DMS79 (cell line): Measurements from ENCODE around the gene LNPEP.

Experiments used
- DNase-seq: peaks from one replicate; lab custom pipeline; 2025; lab: John Stamatoyannopoulos, UW

The LNPEP gene

DNA sequence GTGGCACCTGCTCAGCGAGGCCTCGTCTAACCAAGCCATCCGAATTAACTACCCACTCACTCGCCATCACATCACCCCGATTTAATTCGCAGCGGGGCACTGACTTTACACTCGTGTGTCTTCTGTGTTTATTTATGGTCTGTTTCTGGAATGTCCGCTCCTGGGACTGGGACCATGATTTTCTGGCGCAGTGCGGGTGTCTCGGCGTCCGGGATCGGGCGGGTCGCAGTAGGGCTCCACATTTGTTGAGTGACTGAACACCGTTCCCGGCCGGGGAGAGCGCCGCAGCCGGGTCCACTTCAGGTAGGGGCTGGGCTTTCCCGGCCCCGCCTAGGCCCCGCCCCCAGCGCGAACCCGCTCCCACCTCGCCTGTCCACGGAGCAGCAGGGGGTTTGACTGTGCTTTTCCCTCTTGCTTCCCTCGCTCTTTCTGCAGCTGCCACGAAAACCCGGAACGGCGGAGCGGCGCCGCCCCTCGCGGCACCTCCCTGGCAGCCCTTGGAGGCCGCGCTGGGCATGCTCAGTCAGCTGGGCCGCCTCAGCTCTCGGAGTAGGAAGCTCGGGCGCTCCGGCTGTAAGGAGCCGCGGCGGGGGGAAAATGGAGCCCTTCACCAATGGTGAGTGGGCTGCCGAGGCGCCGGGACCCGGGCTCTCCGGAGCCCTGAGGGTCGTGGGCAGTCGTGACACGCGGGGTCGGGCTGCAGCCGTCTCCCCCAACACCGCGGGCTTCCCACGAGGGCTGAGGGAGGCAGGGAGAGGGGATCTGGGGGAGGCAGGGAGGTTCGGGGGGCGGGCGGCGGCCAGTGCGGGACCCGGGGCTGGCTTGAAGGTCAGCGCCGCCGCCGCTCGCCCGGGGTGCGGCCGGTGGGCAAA lies at the start of gene LNPEP:
Gene LNPEP, plus strand, starts transcription at position 522 of the 872 bp plus-strand sequence. Its CDS starts 76 bp downstream, at position 598.
- peak; percentile 96 for DNase-seq

DNA sequence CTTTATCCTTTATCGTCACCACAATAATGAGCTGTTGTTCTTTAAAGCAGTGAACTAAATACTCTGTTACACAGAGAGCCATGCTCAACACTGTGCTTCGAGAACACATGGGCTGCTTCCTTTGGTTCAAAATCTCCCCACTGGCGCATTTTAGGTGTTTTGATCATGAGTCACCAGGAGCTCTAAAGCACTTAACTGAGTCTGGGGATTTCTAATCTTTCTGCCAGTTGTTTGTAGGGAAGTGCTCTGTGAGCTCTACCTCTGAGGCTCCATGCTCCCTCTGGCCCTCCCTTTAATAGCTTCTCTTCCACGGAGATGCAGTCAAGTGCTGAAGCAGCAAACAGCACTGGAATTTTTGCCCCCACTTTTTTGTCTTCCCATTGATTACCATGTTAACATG lies 42.5 kb upstream of the LNPEP start:
- no peak for DNase-seq

GRCh38 chr5:96896276-96896675 lies 39.6 kb upstream of the LNPEP start:
- no peak for DNase-seq

DNA sequence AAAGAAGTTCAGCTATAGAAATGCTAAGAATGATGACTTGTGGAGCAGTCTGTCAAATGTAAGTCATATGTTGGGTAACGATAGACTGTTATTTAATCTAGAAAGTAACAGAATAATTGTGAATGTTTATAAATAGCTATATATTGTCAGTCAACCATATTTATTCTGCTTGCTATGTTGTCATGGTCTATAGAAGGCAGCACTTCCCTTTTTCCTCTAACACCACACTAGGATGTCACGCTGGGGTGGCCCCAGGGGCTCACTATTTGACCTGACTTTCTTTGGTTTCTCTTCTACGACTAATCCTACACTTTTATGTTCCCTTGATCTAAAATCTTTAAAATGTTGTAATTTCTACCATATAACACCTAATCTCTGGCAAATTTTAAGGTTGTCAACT lies 39.1 kb upstream of the LNPEP start:
- no peak for DNase-seq

DNA sequence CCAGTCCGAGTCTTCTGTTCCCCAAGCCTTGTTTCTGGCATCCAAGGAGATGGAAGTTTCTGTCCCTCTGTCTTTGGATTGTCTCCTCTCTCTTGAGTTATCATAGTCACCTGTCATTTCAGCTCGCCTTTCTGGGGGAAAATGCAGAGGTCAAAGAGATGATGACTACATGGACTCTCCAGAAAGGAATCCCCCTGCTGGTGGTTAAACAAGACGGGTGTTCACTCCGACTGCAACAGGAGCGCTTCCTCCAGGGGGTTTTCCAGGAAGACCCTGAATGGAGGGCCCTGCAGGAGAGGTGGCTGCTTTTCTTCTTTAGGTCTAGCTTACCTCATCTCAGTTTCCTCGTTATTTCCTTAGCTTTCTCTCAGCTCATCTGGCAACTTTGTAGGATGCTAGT lies 34.5 kb upstream of the LNPEP start:
- DNase-seq = no peak

GRCh38 chr5:96901841-96902240 lies 34.0 kb upstream of the LNPEP start:
- no peak for DNase-seq

- DNase-seq = no peak
Measured at GRCh38 chr5:96902876-96903275, 33.0 kb upstream of the LNPEP start.

DNA sequence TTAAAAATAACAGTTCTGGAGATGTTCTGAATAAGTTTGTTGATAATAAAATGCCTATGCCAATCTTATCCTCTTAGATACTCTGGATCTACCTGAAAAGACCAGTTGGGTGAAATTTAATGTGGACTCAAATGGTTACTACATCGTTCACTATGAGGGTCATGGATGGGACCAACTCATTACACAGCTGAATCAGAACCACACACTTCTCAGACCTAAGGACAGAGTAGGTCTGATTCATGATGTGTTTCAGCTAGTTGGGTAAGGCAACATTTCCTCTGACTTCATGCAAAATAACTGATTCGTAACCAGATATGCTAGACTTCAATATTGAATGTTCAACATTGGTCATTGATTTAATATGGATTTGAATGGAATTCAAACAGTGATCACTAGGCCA lies 32.6 kb upstream of the LNPEP start:
- DNase-seq = no peak

DNA sequence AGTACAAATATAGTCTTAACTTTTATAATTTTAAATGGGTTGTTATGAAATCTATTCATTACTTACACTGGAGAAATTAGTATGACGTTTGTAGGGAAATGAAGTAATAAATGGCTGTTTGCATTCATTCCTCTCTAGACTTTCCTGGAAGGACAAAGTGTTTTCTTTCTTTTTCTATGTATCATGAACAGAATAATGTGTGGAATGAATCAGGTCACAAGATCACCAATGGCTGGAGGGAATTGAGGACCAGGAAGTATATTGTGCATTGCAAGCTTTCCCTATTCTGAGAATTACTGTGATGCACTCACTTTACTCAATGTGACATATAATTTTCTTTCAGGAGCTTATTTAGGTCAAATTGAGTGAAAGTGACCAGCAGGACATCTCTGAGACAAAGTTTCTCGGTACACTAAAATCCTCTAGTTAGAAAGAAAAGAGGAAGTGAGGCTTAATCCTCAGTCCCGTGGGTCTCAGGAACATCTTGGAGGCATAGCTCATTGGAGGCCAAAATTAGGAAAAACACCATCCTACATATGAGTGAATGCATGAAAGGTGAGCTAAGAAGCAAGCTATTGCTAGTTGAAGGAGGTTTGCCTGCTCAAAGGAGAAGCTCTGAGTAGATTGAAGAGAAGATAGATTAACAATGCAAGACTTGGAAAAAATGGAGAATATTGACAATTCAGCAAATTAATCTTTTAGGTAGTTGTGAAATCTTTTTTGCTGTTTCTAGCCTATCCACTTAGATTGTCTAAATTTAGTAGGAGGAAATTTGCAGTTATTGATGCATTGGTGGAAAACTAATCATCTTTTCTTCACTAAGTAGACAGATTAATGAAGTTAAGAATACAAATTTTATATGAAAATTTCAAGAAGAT lies 31.6 kb upstream of the LNPEP start:
- DNase-seq = no peak

DNA sequence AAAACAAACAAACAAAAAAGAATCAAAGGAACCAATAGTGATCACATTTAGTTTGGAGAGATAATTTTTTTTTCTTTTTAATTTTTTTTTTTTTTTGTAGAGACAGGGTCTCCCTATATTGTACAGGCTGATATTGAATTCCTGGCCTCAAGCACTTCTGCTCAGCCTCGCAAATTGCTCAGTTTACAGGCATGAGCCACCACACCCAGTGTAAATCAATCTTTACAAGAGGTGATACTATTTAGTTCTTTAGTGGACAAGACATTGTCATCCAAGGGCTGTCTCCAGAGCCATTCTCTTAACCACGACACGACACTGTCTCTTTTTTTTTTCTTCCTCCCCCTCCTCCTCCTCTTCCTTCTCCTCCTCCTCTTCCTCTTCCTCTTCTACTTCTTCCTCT lies 30.0 kb upstream of the LNPEP start:
- DNase-seq = no peak

GRCh38 chr5:96909003-96909402 lies 26.9 kb upstream of the LNPEP start:
- no peak for DNase-seq

GRCh38 chr5:96909435-96909834 lies 26.4 kb upstream of the LNPEP start:
- DNase-seq = no peak

- no peak for DNase-seq
Measured at GRCh38 chr5:96911139-96911538, 24.7 kb upstream of the LNPEP start.

DNA sequence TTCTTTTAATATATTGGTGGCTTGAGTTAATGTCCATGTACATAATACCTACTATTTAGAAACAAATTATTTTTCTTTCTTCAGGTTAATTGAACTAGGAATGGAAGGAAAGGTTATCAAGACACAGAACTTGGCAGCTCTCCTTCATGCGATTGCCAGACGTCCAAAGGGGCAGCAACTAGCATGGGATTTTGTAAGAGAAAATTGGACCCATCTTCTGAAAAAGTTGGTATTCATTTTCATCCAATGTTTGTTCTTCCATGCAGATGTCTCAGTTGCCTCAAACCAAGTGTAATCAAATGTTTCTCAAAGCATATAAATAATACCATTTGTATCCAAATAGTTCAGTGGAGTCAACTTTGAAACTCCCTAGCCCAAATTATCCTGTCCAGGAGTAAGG lies 22.6 kb upstream of the LNPEP start:
- DNase-seq = no peak

GRCh38 chr5:96919754-96920197 lies 16.1 kb upstream of the LNPEP start:
- DNase-seq = no peak

DNA sequence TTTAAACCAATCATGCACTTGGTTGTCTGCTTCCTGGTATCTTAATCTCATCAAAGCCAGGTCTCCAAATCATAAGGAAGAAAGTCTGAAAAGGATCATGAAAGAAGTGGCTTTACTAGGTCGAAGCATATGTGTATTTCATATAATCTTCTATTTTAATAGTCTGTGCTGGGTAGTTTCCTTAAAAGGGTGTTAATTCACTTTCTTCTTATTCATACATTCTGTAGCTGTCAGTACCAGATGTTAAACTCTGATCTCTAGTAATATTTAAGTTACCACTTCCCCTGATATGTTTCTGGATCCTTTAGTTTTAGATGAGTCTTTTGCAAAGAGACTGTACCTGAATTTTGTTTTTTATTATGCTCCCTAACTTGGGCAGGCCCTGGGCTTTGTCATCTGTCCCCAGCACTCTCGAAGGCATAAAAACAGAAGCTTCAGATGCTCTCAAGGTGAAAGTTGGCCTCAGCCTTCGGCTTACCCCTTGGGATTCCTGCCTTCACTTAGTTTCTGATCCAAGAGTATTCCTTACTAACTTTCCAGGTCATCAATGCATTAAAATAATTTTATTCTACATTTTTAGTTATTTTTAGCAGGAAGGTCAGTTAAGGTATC lies 15.0 kb upstream of the LNPEP start:
- no peak for DNase-seq

DNA sequence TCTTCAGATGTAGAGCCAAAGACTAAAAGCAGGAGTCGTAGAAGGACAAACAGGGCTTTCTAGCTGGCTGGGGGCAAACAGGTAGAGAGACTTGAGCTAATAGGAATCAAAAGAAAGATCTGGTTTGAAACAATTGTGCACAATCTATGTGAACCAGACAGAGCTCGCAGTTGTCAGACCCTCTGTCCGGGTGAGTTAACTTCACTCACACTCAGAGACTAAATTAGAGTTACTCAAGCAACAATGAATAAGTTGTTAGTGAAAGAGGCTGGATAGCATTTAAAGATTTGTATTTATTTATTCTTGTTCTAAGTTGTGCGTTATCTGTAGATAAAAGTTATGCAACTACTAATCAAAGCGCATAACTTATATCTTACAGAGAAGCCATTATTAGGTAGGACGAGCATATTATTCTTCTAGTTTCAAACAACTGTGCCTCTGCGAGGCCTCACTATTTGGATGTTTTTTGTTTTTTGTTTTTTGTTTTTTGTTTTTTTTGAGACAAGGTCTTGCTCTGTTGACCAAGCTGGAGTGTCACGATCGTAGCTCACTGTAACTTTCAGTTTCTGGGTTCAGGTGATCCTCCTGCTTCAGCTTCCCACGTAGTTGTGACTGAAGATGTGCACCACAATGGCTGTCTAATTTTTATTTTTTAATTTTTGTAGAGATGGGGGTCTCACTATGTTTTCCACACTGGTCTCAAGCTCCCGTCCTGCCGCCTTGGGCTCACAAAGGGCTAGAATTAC lies 13.2 kb upstream of the LNPEP start:
- DNase-seq = no peak

DNA sequence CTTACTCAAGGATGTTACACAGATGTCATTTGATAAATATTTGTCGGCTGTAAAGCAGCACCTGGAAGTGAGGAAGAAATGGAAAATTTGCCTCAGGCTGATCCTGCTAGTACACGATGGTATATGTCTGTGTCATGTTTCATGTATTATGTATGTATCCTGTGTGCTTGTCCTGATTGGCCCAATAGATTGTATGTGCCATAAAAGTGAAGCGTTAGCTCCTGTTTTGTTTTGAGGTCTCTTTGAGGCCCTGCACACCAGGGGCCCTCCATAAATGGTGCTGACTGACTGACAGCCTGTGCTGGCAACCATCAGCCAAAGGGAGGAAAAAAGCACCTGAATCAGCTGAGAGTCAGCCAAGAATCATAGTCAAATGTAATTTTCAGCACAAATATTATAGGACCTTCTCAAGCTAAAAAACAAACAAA lies 11.8 kb upstream of the LNPEP start:
- no peak for DNase-seq

DNA sequence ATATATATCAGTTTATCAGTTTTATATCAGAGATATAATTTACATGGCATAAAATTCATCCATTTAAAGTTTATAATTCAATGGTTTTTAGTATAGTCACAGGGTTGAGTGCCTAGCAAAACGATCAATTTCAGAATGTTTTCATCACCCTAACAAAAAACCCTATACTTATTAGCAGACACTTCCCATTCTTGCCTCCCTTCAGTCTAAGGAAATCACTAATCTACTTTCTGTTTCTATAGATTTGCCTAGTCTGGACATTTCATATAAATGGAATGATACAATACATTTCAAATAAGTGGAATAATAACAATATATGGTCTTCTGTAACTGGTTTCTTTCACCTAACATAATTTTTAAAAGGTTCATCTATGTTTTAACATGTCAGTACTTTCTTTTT lies 9.6 kb upstream of the LNPEP start:
- DNase-seq = no peak

DNA sequence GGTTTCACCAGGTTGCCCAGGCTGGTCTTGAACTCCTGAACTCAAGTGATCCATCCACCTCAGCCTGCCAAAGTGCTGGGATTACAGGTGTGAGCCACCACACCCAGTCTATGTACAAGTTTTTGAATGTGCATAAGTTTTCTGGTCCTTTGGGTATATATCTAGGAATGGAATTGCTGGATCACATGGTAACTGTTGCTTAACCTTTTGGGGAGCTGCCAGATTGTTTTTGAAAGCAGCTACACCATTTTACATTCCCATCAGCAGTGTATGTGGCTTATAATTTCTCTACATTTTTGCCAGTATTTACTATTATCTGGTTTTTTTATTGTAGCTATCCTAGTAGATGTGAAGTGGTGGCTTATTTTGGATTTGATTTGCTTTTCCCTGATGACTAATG lies 8.9 kb upstream of the LNPEP start:
- DNase-seq = no peak

DNA sequence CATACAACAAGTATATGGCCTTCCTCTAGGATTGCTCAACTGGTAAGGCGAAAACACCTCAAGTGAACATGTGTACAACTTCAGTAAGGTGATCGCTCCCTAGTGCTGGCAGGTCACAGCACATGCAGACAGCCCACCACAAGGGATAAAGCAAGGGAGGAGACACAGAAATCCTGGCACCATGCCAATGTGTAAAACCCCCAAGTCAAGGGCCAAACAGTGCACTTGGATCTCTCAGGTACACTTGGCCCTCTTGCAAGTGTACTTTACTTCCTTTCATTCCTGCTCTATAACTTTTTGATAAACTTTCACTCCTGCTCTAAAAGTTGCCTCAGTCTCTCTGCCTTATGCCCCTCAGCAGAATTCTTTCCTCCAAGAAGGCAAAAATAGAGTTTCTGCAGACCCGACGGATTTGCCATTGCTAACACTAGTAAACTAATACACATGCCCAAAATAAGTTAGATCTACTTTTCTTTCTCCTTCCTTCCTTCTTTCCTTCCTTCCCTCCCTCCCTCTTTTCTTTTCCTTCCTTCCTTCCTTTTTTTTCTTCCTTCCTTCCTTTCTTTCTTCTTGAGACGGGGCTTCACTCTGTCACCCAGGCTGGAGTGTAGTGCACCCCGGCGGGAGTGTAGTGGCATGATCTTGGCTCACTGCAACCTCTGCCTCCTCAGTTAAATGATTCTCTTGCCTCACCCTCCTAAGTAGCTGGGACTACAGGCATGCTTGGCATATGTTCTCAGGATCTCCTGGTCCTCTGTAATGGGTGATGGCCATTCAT lies 6.8 kb upstream of the LNPEP start:
- no peak for DNase-seq
